Liver (tissue), 3 donors: ENCODE results near the gene IFT122.

Experiments
- ATF3 ChIP-seq: IDR thresholded peaks from 2 replicates; pipeline ENCODE4 v1.6.1; 2016; ENCODE audit warnings: antibody characterized with exemption
- CTCF ChIP-seq: fragments of 150-350 bp; IDR thresholded peaks from 2 replicates; pipeline ENCODE4 v1.5.1; 2017; ENCODE audit warnings: improper control_type of control experiment, low read depth, low read length; ENCODE audit not compliant: missing input control
- EGR1 ChIP-seq, 2 donors: IDR thresholded peaks; 2 replicates each; pipeline ENCODE4 v1.6.1; 2016 to 2018; ENCODE audit warnings: antibody characterized with exemption in 2 of 2, low read depth in 2 of 2
- RAD21 ChIP-seq, 2 donors: IDR thresholded peaks; 2 replicates each; pipeline ENCODE4 v1.6.1; 2016; ENCODE audit warnings: antibody characterized with exemption in 2 of 2, mild to moderate bottlenecking in 2 of 2
- REST ChIP-seq: IDR thresholded peaks from 2 replicates; pipeline ENCODE4 v1.6.1; 2016; ENCODE audit warnings: antibody characterized with exemption, mild to moderate bottlenecking
- donor health status: healthy.
- donor health status: healthy.

- TF ChIP-seq CTCF (no peak), RAD21 (IDR thresholded peaks at IDR 0.05) (no peak), ATF3 (no peak), EGR1 (IDR thresholded peaks at IDR 0.05; ENCODE audit: low read depth in 2 of 2) (no peak), REST (no peak)
Measured at GRCh38 chr3:129530821-129531220, 90.8 kb downstream of the IFT122 start.
